OCI-M1 (cell line): ENCODE results near the gene RFX3.
"Not testable (repeated sequence)": the region's sequence is repeated elsewhere in the genome, so short reads cannot be mapped to it uniquely, and the experiment has no call there.

Experiments used
- DNase-seq: peaks from one replicate; lab custom pipeline; 2025; lab: John Stamatoyannopoulos, UW

RFX3 gene

DNA sequence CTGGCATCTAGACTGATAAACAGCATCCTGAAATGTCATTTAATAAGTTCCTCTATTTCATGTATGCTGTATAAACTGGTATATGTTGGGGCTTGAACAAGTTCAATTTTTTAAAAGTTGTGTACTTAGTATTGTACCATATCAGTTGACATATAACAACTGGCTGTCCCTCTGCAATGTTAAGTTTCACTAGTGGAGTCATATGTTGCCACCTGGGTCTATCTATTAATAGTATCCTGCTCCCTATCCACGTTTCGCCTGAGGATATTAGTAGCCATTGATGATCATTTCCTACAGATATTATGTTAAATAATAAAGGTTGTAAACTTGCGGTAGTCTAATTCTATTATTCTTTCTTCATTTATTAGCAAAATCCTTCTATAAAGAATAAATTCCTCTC is 177.6 kb downstream of the RFX3 start:
- no peak for DNase-seq

GRCh38 chr9:3346549-3346948 is 179.3 kb downstream of the RFX3 start:
- DNase-seq = no peak

- DNase-seq = no peak
Observed at GRCh38 chr9:3343671-3344070, 182.1 kb downstream of the RFX3 start.

DNA sequence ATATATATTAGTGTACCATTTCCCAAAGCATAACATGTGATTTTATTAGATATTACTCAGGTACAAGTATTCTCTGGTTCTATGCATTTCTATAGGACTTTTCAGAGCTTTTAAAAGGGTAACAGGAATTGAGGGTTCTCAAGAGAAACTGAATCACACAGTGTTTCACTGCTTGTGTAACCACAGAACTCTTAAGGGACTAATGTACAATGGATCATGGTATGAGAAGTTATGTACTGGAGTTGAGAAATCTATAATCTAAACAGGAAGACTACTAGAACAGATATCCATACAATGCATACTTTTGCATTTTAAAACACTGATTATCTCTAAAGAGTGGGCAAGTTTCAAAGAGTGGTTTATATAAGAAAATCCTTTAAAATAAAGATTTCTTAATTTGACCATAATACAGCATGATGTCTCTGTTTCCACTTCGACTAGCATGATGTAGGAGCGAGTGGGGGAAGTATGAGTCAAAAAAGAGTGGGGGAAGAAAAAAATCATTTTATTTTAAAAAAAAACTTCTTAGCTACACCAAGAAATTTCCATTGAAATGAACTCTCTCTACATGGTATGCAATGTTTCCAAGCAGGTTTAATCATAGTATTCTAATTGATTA is 183.5 kb downstream of the RFX3 start:
- no peak for DNase-seq

- peak; percentile 98 for DNase-seq
Observed at GRCh38 chr9:3337515-3338225, 188.1 kb downstream of the RFX3 start.

DNA sequence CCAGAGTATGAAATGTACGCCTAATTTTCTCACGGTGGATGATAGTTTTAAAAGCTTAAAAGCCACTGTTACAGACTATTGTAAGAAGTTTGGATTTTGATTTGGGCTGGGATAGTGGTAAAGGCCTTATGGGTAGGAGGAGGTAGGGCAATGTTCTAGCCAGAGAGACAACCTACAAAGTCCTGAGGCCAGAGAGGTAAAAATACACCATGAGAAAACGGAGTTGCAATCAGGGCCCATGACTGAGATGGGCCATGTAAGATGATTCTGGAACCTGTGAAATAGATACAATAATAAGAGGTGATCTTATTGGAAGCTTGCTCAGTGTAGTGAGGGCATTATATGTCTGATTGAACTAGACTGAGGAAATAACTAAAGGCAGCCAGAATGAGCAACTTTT is 188.8 kb downstream of the RFX3 start:
- DNase-seq = no peak

DNA sequence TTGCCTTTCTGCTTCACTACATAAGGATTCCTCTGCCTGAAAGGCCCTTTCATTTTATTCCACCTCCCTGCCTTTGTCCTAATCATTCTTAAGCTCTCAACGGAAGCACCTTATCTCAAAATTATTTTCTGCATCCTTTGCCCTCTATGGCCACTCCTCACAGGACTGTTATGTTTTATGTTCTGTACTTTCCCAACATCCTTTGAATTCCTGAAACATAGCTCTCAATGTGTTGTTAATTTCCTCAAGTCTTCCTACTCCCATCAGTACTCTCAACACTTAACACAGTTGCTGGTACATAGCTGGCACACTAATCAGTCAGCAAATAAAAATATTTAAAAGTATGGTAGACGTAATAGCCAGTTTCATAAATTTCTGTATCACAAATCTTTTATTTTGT is 193.0 kb downstream of the RFX3 start:
- DNase-seq = no peak

DNA sequence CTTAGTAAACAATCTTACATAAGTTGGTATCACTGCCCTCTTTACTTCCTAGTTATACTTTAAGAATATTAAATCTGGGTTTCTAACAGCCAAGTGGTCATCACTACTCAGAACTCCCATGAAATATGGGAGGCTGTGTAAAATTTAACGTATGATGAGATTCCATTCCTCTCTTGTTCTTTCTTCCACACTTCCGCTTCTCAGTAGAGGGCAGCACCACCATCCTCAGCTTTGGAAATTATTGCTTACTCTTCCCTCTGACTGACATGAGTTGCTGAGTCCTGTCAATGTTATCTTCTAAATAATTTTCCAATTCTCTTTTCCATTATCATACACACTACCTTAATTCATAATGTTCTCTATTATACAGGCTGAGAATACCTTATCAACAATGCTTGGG is 194.0 kb downstream of the RFX3 start:
- DNase-seq = peak; percentile 99

DNA sequence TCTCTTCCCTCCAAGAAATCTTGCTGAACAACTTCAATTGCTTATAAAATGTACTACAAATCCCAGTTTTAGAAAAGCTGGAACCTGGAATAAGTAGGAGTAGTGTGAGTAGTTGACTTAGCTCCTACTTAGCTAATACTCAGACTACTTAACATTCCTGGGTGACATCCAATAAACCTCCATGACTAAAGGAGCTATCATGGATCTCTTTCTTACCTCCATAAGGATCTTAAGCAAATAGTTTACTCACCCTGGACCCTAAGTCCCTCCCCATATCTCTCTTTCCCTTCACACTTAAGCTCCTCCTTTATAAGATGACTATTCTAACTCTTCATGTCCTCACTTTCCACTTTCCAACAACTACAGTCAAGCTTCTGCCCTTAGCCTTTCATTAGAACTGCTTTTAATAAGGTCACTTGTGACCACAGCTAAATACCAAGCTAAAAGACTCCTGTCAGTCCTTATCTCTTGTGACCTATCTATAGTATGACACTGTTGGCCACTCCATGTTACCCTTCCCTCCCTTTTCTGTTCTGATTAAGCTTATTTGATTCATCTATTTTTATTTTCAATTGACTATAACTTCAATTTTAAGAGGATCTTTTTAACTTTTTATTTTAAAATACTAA is 194.9 kb downstream of the RFX3 start:
- peak; percentile 93 for DNase-seq

DNA sequence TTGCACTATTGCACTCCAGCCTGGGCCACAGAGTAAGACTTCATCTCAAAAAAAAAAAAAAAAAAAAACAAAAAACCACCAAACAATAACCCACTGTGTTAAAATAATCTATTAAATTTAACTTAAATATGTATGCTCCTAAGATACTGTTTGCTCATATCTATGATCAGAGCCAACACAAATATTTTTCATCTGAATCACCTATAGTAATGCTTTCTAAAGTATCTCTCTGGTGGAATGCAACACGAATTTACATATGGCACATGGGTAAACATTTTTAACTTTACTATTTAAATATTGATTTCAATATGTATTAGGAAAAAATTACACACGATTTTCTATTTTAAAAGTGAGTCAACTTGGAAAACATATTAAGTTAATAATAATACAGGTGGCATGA is 196.4 kb downstream of the RFX3 start:
- DNase-seq = no peak

GRCh38 chr9:3323714-3324113 is 202.1 kb downstream of the RFX3 start:
- no peak for DNase-seq

DNA sequence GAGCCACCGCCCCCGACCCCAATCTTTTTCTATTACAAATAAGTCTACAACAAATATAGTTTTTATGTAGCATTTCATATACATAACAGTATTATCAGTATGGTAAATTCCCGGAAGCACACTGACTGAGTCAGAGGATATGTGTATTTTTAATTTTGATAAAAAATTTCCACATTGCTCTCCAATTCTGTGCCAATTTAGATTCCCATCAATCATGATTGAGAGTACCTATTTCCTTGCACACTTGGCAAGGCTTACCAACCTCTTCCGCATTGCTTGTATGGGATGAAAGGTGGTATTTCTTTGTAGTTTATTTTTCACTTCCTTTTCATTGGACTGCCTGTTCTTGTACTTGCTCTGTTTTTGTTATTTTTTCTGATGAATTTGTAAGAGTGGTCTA is 204.6 kb downstream of the RFX3 start:
- no peak for DNase-seq

GRCh38 chr9:3312595-3312994 is 213.2 kb downstream of the RFX3 start:
- not testable (repeated sequence) for DNase-seq

DNA sequence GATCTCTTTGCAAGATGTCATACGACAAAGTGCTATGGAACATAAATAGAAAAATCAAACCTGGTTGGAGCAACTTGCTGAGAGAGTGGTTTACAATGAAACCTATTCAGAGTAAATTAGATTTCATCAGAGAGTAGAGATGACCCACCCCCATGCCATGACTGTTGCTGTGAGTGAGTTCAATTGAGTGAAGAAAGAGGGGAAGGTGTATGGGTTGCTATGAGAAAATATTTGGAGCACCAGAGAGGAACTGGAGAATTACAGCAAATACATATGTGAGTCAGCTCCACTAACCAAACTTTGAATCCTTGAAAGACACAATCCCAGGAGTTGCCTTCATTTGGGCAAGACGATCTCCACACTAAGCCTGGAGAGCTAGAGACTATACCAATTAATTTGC is 217.2 kb downstream of the RFX3 start:
- DNase-seq = no peak

DNA sequence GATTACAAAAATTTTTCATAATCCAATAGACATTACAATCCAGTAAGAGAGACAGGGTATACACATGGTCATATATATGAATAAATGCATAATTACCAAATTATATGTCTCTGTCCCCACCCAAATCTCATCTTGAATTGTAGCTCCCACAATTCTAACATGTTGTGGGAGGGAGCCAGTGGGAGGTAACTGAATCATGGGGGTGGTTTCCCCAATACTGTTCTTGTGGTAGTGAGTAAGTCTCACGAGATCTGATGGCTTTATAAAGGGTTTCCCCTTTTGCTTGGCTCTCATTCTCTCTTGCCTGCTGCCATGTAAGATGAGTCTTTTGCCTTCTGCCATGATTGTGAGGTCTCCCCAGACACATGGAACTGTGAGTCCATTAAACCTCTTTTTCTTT is 221.4 kb downstream of the RFX3 start:
- not testable (repeated sequence) for DNase-seq

DNA sequence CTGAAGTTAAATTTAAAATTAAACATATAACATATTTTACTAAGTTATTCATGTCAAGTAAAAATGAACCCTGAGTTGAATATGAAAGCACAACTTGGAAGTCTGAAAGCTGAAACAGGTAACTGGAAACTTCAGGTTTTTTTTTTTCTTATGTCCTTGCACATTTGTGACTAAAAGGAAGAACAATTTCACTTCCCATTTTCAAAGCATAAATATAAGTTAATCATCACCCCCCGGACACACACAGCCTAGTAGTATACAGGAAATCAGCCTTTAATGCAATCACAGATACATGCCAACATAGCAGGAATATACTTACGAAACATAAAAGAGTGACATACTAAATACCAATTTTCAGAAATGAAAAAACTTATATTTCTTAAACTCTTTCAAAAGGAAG is 225.9 kb downstream of the RFX3 start:
- peak; percentile 91 for DNase-seq

- DNase-seq = peak; percentile 88
Observed at GRCh38 chr9:3296536-3296935, 229.3 kb downstream of the RFX3 start.

DNA sequence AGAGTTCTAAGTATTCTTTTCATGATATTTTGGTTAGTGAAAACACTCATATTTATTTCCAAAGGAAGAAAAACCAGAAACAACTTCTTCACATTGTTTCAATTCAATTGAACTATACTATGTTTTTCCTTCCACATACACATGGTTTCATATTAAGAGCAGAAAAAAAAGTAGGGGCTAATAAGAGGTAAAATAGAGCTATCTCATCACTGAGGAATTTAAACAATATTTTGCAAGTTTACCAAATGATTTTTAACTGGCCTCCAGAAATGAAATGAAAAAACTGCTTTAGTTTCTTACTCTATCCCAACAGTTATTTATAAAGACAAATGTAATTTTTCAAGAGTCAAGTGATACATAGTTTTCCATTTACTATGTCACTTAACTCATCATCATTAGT is 233.5 kb downstream of the RFX3 start:
- no peak for DNase-seq

DNA sequence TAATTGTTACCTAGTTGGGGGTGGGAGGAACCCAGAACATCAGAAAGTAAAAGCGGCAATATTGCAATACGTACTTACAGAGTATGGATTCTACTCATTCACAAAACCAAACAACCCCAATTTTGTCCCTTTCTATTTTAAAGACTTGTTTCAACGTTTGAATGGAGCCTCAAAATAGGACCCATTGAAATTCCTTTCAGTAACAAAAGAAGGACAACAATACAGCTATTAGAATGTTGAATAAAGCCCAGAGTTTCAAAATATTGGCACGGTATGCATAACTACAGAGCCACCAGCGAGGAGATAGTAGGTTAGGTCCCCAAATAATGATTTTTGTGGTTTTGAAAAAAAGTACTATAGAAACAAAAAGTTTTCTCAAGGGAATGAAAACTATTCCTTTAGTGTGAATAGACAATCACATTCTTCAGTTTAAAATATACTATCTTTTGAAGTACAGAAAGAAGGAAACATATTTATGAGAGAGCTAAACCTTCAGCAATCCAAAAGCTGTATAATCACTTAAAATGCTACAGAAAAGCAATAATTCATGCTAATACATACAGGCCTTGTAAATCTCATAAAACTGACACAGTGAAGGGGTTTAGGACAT is 235.5 kb downstream of the RFX3 start:
- no peak for DNase-seq

DNA sequence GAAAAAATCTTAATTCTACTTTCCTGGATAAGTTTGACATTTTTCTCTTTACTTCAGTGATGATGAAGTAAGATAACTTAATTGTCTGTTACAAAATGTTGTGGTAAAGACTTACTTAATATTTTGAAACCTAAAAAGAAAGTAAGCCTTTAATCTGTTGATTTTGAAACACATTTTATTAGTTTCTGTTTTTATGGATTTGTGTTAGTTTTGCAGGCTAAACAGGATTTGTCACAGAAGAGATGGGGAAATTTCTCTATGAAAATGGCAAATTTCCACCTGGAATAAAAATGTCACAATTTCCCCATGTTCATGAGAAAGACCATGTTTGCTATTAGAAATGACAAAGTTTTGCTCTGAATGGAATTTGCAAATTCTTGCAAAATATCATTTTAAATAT is 237.1 kb downstream of the RFX3 start:
- DNase-seq = no peak

GRCh38 chr9:3285365-3286161 is 240.2 kb downstream of the RFX3 start:
- DNase-seq = peak; percentile 100

GRCh38 chr9:3282365-3282764 is 243.4 kb downstream of the RFX3 start:
- DNase-seq = no peak
